Hepatocyte (in vitro differentiated cells): ENCODE results near the gene FGFBP1. TPM values are rescaled to one million over a fixed set of nuclear protein-coding genes. Genes with fewer than 3 reads are reported as not detected.

Experiments
- DNase-seq: peaks from one replicate; pipeline ENCODE4 v3.0.0-alpha.2; 2016; ENCODE audit warnings: low spot score
- H2AFZ ChIP-seq: fragments of 200-600 bp; sonication (generic); 2 replicates; pipeline ENCODE4 v1.6.0; 2016; ENCODE audit warnings: antibody characterized with exemption, mild to moderate bottlenecking
- H3K27ac ChIP-seq: fragments of 200-600 bp; sonication (generic); 2 replicates; pipeline ENCODE4 v1.5.1; 2016; ENCODE audit warnings: mild to moderate bottlenecking
- H3K27me3 ChIP-seq: fragments of 200-600 bp; sonication (generic); 2 replicates; pipeline ENCODE4 v1.6.1; 2016
- H3K36me3 ChIP-seq: fragments of 200-600 bp; sonication (generic); replicated peaks from 2 replicates; pipeline ENCODE4 v1.5.1; 2016; ENCODE audit warnings: low read depth; ENCODE audit not compliant: insufficient read depth
- H3K4me1 ChIP-seq: fragments of 200-600 bp; sonication (generic); 2 replicates; pipeline ENCODE4 v1.5.1; 2016; ENCODE audit warnings: mild to moderate bottlenecking, moderate library complexity; ENCODE audit not compliant: insufficient read depth
- H3K4me2 ChIP-seq: fragments of 200-600 bp; sonication (generic); 2 replicates; pipeline ENCODE4 v1.6.0; 2016
- H3K4me3 ChIP-seq: fragments of 200-600 bp; sonication (generic); 2 replicates; pipeline ENCODE4 v1.5.1; 2016; ENCODE audit warnings: mild to moderate bottlenecking
- H3K79me2 ChIP-seq: fragments of 200-600 bp; sonication (generic); 2 replicates; pipeline ENCODE4 v1.6.0; 2017; ENCODE audit warnings: mild to moderate bottlenecking
- H3K9me2 ChIP-seq: fragments of 200-600 bp; sonication (generic); replicated peaks from 2 replicates; pipeline ENCODE4 v1.6.0; 2017; ENCODE audit warnings: mild to moderate bottlenecking; ENCODE audit not compliant: insufficient read depth
- H3K9me3 ChIP-seq: fragments of 200-600 bp; sonication (generic); 2 replicates; pipeline ENCODE4 v1.5.1; 2016; ENCODE audit warnings: low read depth, mild to moderate bottlenecking
- H4K20me1 ChIP-seq: fragments of 200-600 bp; sonication (generic); 2 replicates; pipeline ENCODE4 v1.6.0; 2016; ENCODE audit warnings: mild to moderate bottlenecking; ENCODE audit not compliant: insufficient read depth, poor library complexity, severe bottlenecking
- CTCF ChIP-seq: fragments of 200-600 bp; sonication (generic); IDR thresholded peaks from 2 replicates; pipeline ENCODE4 v1.5.1; 2016; ENCODE audit warnings: antibody characterized with exemption, mild to moderate bottlenecking; ENCODE audit not compliant: poor library complexity
- EZH2 ChIP-seq: fragments of 200-600 bp; sonication (generic); IDR thresholded peaks from 2 replicates; pipeline ENCODE4 v1.6.1; 2016; ENCODE audit warnings: antibody characterized with exemption, mild to moderate bottlenecking, borderline replicate concordance
- EZH2phosphoT487 ChIP-seq: fragments of 200-600 bp; sonication (generic); IDR thresholded peaks from one replicate; pipeline ENCODE4 v1.6.1; 2018; ENCODE audit warnings: antibody characterized with exemption, mild to moderate bottlenecking, low read depth, moderate library complexity; ENCODE audit not compliant: unreplicated experiment, severe bottlenecking
- WGBS: methylation state at CpG from one replicate; pipeline ENCODE4 v1.1.6; 2016; ENCODE audit warnings: low lambda C conversion rate; ENCODE audit errors: missing lambda C conversion rate; 5-methylcytosine and 5-hydroxymethylcytosine counted together
- polyA plus RNA-seq: library from polyadenylated mRNA; unstranded; fragments of >200 nt; fragmentation: Nextera tagmentation; extraction: Ambion mirVana; gene quantifications from 2 replicates; pipeline ENCODE4 v1.2.1, GENCODE V29; 2016
- total RNA-seq: library from RNA; depleted of rRNA; stranded (reverse); fragments of >200 nt; gene quantifications from 2 replicates; pipeline ENCODE4 v1.2.3, GENCODE V29; 2014

Gene FGFBP1
- total and polyA plus RNA-seq, 2 experiments from 2014 or later, result 1.8 to 2.8 TPM

GRCh38 chr4:15893962-15894361 lies 44.6 kb downstream of the FGFBP1 start:
- no peaks in the 10 kb centered on the region for H3K79me2 ChIP-seq
- 71% methylated on average over 4 of the region's 4 CpGs for WGBS

GRCh38 chr4:15891312-15891711 lies 47.2 kb downstream of the FGFBP1 start:
- Histone ChIP-seq H3K9me2 (no peaks in the 10 kb centered on the region), H3K4me1 (no peaks in the 10 kb centered on the region), H4K20me1 (no peaks in the 10 kb centered on the region), H3K27me3 (no peaks in the 10 kb centered on the region), H3K27ac (no peak overlapping the region), H3K79me2 (no peaks in the 10 kb centered on the region), H2AFZ (no peak overlapping the region), H3K9me3 (no peaks in the 10 kb centered on the region), H3K4me3 (no peak overlapping the region), H3K4me2 (peak overlapping the region; percentile 26), H3K36me3 (no peaks in the 10 kb centered on the region)
- TF ChIP-seq CTCF, result no peak
- no peak for TF ChIP-seq EZH2phosphoT487
- no peak for TF ChIP-seq EZH2
- no peak for DNase-seq
- WGBS, result 51% methylated on average over 4 of the region's 4 CpGs

More at GRCh38 chr4:15893962-15894361, 44.6 kb downstream of the FGFBP1 start:
- Histone ChIP-seq H3K4me2 (no peak overlapping the region), H3K36me3 (no peaks in the 10 kb centered on the region), H4K20me1 (no peaks in the 10 kb centered on the region), H3K27ac (no peak overlapping the region), H3K27me3 (peaks cover 5% of the 10 kb centered on the region), H3K9me3 (no peaks in the 10 kb centered on the region), H2AFZ (no peak overlapping the region), H3K9me2 (no peaks in the 10 kb centered on the region), H3K4me3 (no peak overlapping the region), H3K4me1 (no peaks in the 10 kb centered on the region)
- DNase-seq, result peak; percentile 67
- TF ChIP-seq EZH2 (no peak), CTCF (no peak), EZH2phosphoT487 (no peak)

GRCh38 chr4:15890246-15890829 lies 48.2 kb downstream of the FGFBP1 start:
- no peaks in the 10 kb centered on the region for H3K4me1 ChIP-seq
- TF ChIP-seq CTCF, result no peak
- no peak for TF ChIP-seq EZH2phosphoT487
- no peak for TF ChIP-seq EZH2

GRCh38 chr4:15888515-15888914 lies 50.0 kb downstream of the FGFBP1 start:
- TF ChIP-seq EZH2 (no peak), CTCF (no peak)

More at GRCh38 chr4:15890246-15890829, 48.2 kb downstream of the FGFBP1 start:
- DNase-seq, result no peak
- H3K9me2 ChIP-seq, result no peaks in the 10 kb centered on the region
- no peak overlapping the region for H3K4me2 ChIP-seq
- no peak overlapping the region for H2AFZ ChIP-seq
- no peak overlapping the region for H3K27ac ChIP-seq
- no peaks in the 10 kb centered on the region for H3K9me3 ChIP-seq
- no peaks in the 10 kb centered on the region for H4K20me1 ChIP-seq
- no peaks in the 10 kb centered on the region for H3K27me3 ChIP-seq
- no peaks in the 10 kb centered on the region for H3K79me2 ChIP-seq
- no peak overlapping the region for H3K4me3 ChIP-seq
- WGBS, result 91% methylated on average over 4 of the region's 4 CpGs
- H3K36me3 ChIP-seq, result no peaks in the 10 kb centered on the region

More at GRCh38 chr4:15888515-15888914, 50.0 kb downstream of the FGFBP1 start:
- Histone ChIP-seq H3K79me2 (no peaks in the 10 kb centered on the region), H3K27ac (no peak overlapping the region), H3K4me1 (no peaks in the 10 kb centered on the region), H3K9me3 (no peaks in the 10 kb centered on the region), H3K27me3 (no peaks in the 10 kb centered on the region), H2AFZ (no peak overlapping the region), H4K20me1 (no peaks in the 10 kb centered on the region), H3K36me3 (no peaks in the 10 kb centered on the region), H3K4me2 (no peak overlapping the region), H3K4me3 (no peak overlapping the region), H3K9me2 (no peaks in the 10 kb centered on the region)
- WGBS, result 94% methylated on average over 9 of the region's 9 CpGs
- no peak for DNase-seq
